A549 (cell line): ENCODE data around the gene SERPINA3. TPM values are rescaled to one million over a fixed set of nuclear protein-coding genes. Genes with fewer than 3 reads are reported as not detected.

Experiments used
- ATAC-seq, 2 experiments: fragments of 200-7000 bp in 1 of 2; fragments of >200 bp in 1 of 2; cut with Nextera tagmentation in 1 of 2; cut with Tn5 transposase in 1 of 2; 3 replicates each; pipeline versions ENCODE4 v1.8.0 to v1.9.1; 2018 to 2020; ENCODE audit warnings: mild to moderate bottlenecking in 1 of 2, moderate library complexity in 1 of 2
- CTCF ChIA-PET: fragments of 300-600 bp; sonication (Branson Sonifier 250); formaldehyde crosslinking; extraction: SDS; loops from one replicate; lab custom pipeline; 2021; ENCODE audit warnings: antibody characterized with exemption, inconsistent platforms; lab: Yijun Ruan, JAX
- POLR2A ChIA-PET: fragments of 350-600 bp; formaldehyde crosslinking; extraction: SDS; loops from one replicate; lab custom pipeline; 2021; ENCODE audit warnings: antibody characterized with exemption, inconsistent platforms; lab: Yijun Ruan, JAX
- DNase-seq, 2 experiments: peaks; one replicate each; pipeline versions ENCODE4 v3.0.0 to v3.0.0-alpha.2; 2011 to 2016; ENCODE audit warnings: low read depth in 1 of 2, low spot score in 1 of 2
- FAIRE-seq: peaks from 2 replicates; lab custom pipeline; 2011; peaks lifted over from hg19 to GRCh38; lab: Jason Lieb, UNC
- H3K27ac ChIP-seq, 2 experiments: fragments of >200 bp; sonication (Bioruptor Twin); formaldehyde crosslinking; 3 replicates each; pipeline ENCODE4 v1.5.1; 2016 to 2017
- H3K4me1 ChIP-seq: fragments of >200 bp; sonication (Bioruptor Twin); formaldehyde crosslinking; 3 replicates; pipeline ENCODE4 v1.6.1; 2016
- H3K4me2 ChIP-seq: fragments of >200 bp; sonication (Bioruptor Twin); formaldehyde crosslinking; 3 replicates; pipeline ENCODE4 v1.6.1; 2016
- H3K4me3 ChIP-seq: fragments of >200 bp; sonication (Bioruptor Twin); formaldehyde crosslinking; 3 replicates; pipeline ENCODE4 v1.5.1; 2016
- H3K9me3 ChIP-seq: fragments of >200 bp; sonication (Bioruptor Twin); formaldehyde crosslinking; 3 replicates; pipeline ENCODE4 v1.6.1; 2016
- BHLHE40 ChIP-seq: IDR thresholded peaks from 2 replicates; pipeline ENCODE4 v1.6.1; 2012; ENCODE audit warnings: low read depth, low read length, inconsistent platforms
- CHD2 ChIP-seq: fragments of 150-350 bp; IDR thresholded peaks from 2 replicates; pipeline ENCODE4 v1.6.1; 2014; ENCODE audit warnings: low read length; ENCODE audit not compliant: partially characterized antibody
- CTCF ChIP-seq: fragments of >200 bp; sonication (Bioruptor Twin); formaldehyde crosslinking; IDR thresholded peaks from 3 replicates; pipeline ENCODE4 v1.5.1; 2016
- EHF ChIP-seq: fragments of 250-450 bp; sonication (Bioruptor Pico); IDR thresholded peaks from 2 replicates; pipeline ENCODE4 v1.5.0; 2020; ENCODE audit warnings: mild to moderate bottlenecking
- ELK1 ChIP-seq: fragments of 150-350 bp; IDR thresholded peaks from 2 replicates; pipeline ENCODE4 v1.6.1; 2014; ENCODE audit warnings: low read depth, mild to moderate bottlenecking, low read length
- EP300 ChIP-seq, 2 experiments: fragments of >200 bp; sonication (Bioruptor Twin); formaldehyde crosslinking; IDR thresholded peaks; 2 replicates in 1 of 2; 3 replicates in 1 of 2; pipeline ENCODE4 v1.6.1; 2016 to 2017
- FOSB ChIP-seq: fragments of 250-450 bp; sonication (Bioruptor Pico); IDR thresholded peaks from 2 replicates; pipeline ENCODE4 v1.5.0; 2020; ENCODE audit warnings: mild to moderate bottlenecking, moderate library complexity
- FOSL2 ChIP-seq, 2 experiments: fragments of 450-650 bp in 1 of 2; fragments of >200 bp in 1 of 2; sonication (Bioruptor Twin) in 1 of 2; formaldehyde crosslinking; IDR thresholded peaks; 2 replicates each; pipeline versions ENCODE4 v1.5.0 to v1.6.1; 2016 to 2020; ENCODE audit warnings: mild to moderate bottlenecking in 1 of 2, moderate library complexity in 1 of 2
- HDAC2 ChIP-seq: fragments of 200-600 bp; sonication (generic); IDR thresholded peaks from 2 replicates; pipeline ENCODE4 v1.6.1; 2016
- HES2 ChIP-seq: fragments of >200 bp; sonication (Bioruptor Twin); formaldehyde crosslinking; IDR thresholded peaks from 2 replicates; pipeline ENCODE4 v1.6.1; 2016
- HOXA7 ChIP-seq: fragments of 250-450 bp; sonication (Bioruptor Pico); IDR thresholded peaks from 2 replicates; pipeline ENCODE4 v1.5.0; 2020; ENCODE audit warnings: mild to moderate bottlenecking, moderate library complexity
- HOXB13 ChIP-seq: fragments of 250-450 bp; sonication (Bioruptor Pico); IDR thresholded peaks from 2 replicates; pipeline ENCODE4 v1.5.0; 2020; ENCODE audit warnings: low read depth, mild to moderate bottlenecking, moderate library complexity
- JUNB ChIP-seq: fragments of >200 bp; sonication (Bioruptor Twin); formaldehyde crosslinking; IDR thresholded peaks from 2 replicates; pipeline ENCODE4 v1.6.1; 2016
- KDM1A ChIP-seq: fragments of 200-600 bp; sonication (generic); IDR thresholded peaks from 2 replicates; pipeline ENCODE4 v1.6.1; 2016; ENCODE audit warnings: low read depth, mild to moderate bottlenecking
- MAZ ChIP-seq: fragments of 150-350 bp; IDR thresholded peaks from 2 replicates; pipeline ENCODE4 v1.6.1; 2014; ENCODE audit warnings: antibody characterized with exemption, low read depth, low read length, borderline replicate concordance
- MYC ChIP-seq: IDR thresholded peaks from 2 replicates; pipeline ENCODE4 v1.6.1; 2012; ENCODE audit warnings: mild to moderate bottlenecking, inconsistent platforms, low read length, improper control_type of control experiment, borderline replicate concordance
- NR3C1 ChIP-seq: fragments of >200 bp; sonication (Bioruptor Twin); formaldehyde crosslinking; IDR thresholded peaks from 3 replicates; pipeline ENCODE4 v1.6.1; 2017
- PBX3 ChIP-seq: IDR thresholded peaks from 2 replicates; pipeline ENCODE4 v1.6.1; 2012
- POLR2A ChIP-seq: IDR thresholded peaks from 2 replicates; pipeline ENCODE4 v1.6.1; 2012; ENCODE audit warnings: mild to moderate bottlenecking, low read length
- RARB ChIP-seq: fragments of 250-450 bp; sonication (Bioruptor Pico); IDR thresholded peaks from 2 replicates; pipeline ENCODE4 v1.8.0; 2021; ENCODE audit warnings: mild to moderate bottlenecking, moderate library complexity
- RCOR1 ChIP-seq: fragments of 150-350 bp; IDR thresholded peaks from 2 replicates; pipeline ENCODE4 v1.6.1; 2014; ENCODE audit warnings: antibody characterized with exemption, low read length, low read depth
- RFX5 ChIP-seq: fragments of 450-650 bp; IDR thresholded peaks from 2 replicates; pipeline ENCODE4 v1.7.1; 2014; ENCODE audit warnings: antibody characterized with exemption, mild to moderate bottlenecking, moderate library complexity
- RNF2 ChIP-seq: fragments of 200-600 bp; sonication (generic); IDR thresholded peaks from 2 replicates; pipeline ENCODE4 v1.6.1; 2016; ENCODE audit warnings: low read depth, mild to moderate bottlenecking, antibody characterized with exemption, moderate library complexity, borderline replicate concordance
- SREBF2 ChIP-seq: fragments of 450-650 bp; IDR thresholded peaks from 2 replicates; pipeline ENCODE4 v1.6.1; 2014; ENCODE audit warnings: mild to moderate bottlenecking, moderate library complexity
- TP53 ChIP-seq: fragments of 250-450 bp; sonication (Bioruptor Pico); IDR thresholded peaks from 2 replicates; pipeline ENCODE4 v1.5.0; 2021; ENCODE audit warnings: mild to moderate bottlenecking, moderate library complexity
- USF2 ChIP-seq: fragments of 450-650 bp; IDR thresholded peaks from 2 replicates; pipeline ENCODE4 v1.6.1; 2014; ENCODE audit warnings: antibody characterized with exemption
- ZC3H11A ChIP-seq: fragments of 450-650 bp; IDR thresholded peaks from 2 replicates; pipeline ENCODE4 v1.6.1; 2014; ENCODE audit warnings: antibody characterized with exemption, mild to moderate bottlenecking
- ZNF302 ChIP-seq: fragments of 250-450 bp; sonication (Bioruptor Pico); IDR thresholded peaks from 2 replicates; pipeline ENCODE4 v1.9.0; 2021; ENCODE audit warnings: inconsistent platforms, mild to moderate bottlenecking, moderate library complexity
- ZSCAN20 ChIP-seq: fragments of 250-450 bp; sonication (Bioruptor Pico); IDR thresholded peaks from 2 replicates; pipeline ENCODE4 v1.8.0; 2022; ENCODE audit warnings: mild to moderate bottlenecking, moderate library complexity
- WGBS: methylation state at CpG from one replicate; pipeline ENCODE4 v1.1.6; 2017; ENCODE audit errors: missing lambda C conversion rate; 5-methylcytosine and 5-hydroxymethylcytosine counted together
- polyA plus RNA-seq, 4 experiments: library from polyadenylated mRNA; depleted of rRNA in 3 of 4; stranded (reverse); fragments of >200 nt; fragmentation: RNase III in 1 of 4; extraction: RNeasy Plus Mini Kit Qiagen cat#74134 plus additional on column Dnase treatment in 1 of 4; gene quantifications; 2 replicates in 3 of 4; 3 replicates in 1 of 4; pipeline ENCODE4 v1.2.3, GENCODE V29; 2011 to 2017

The SERPINA3 gene
- polyA plus RNA-seq, 2 of the 4 experiments (the other 2 are of a cell fraction), result 3.1 to 9.1 TPM

- Histone ChIP-seq H3K4me3 (no peak overlapping the region), H3K4me2 (no peak overlapping the region), H3K4me1 (peaks cover 5% of the 10 kb centered on the region; the same call in 2 of the 3 replicates), H3K27ac (no peak overlapping the region), H3K9me3 (no peaks in the 10 kb centered on the region)
- ChIA-PET POLR2A (no interaction called here), CTCF (interaction anchor here (0.9 to 1.8 kb wide), 6 partner anchors 10 to 49 kb away, joined by 3 to 8 read pairs (median 4); no protein-coding TSS in a partner anchor)
- no peak for TF ChIP-seq RARB
- no peak for TF ChIP-seq TP53
- no peak for TF ChIP-seq HOXA7
- no peak for TF ChIP-seq POLR2A
- no peak for TF ChIP-seq FOSL2 (IDR thresholded peaks at IDR 0.05)
- TF ChIP-seq FOSL2 (CRISPR knock-in tag; IDR thresholded peaks at IDR 0.05), result no peak
- TF ChIP-seq CTCF, result no peak
- no peak for TF ChIP-seq ZNF302 (CRISPR knock-in tag)
- no peak for TF ChIP-seq FOSB
- TF ChIP-seq CHD2, result no peak
- no peak for TF ChIP-seq RCOR1
- no peak for TF ChIP-seq NR3C1
- TF ChIP-seq KDM1A, result no peak
- TF ChIP-seq MYC, result no peak
- no peak for TF ChIP-seq USF2
- TF ChIP-seq HES2, result no peak
- no peak for TF ChIP-seq HDAC2
- no peak for TF ChIP-seq BHLHE40
- no peak for TF ChIP-seq JUNB
- WGBS, result 54% methylated on average over 8 of the region's 8 CpGs
- no peak for DNase-seq
- FAIRE-seq, result no peak
- ATAC-seq, result no peak
These were observed 48.2 kb downstream of the SERPINA3 start for GRCh38 chr14:94660306-94660946.

GRCh38 chr14:94663538-94663937 lies 51.3 kb downstream of the SERPINA3 start:
- no peak for FAIRE-seq

More at GRCh38 chr14:94663538-94663937, 51.3 kb downstream of the SERPINA3 start:
- Histone ChIP-seq H3K27ac (no peak overlapping the region), H3K9me3 (no peaks in the 10 kb centered on the region), H3K4me2 (no peak overlapping the region), H3K4me1 (peaks cover 6% of the 10 kb centered on the region; the same call in 2 of the 3 replicates), H3K4me3 (no peak overlapping the region)
- ATAC-seq (no peak), DNase-seq (no peak)
- CTCF ChIA-PET, result interaction anchor here (0.6 kb wide), 1 partner anchor 15 kb away, joined by 3 read pairs; no protein-coding TSS in a partner anchor
- POLR2A ChIA-PET, result no interaction called here
- no peak for TF ChIP-seq RCOR1
- TF ChIP-seq PBX3, result no peak
- no peak for TF ChIP-seq SREBF2
- no peak for TF ChIP-seq EHF (CRISPR knock-in tag)
- TF ChIP-seq TP53, result no peak
- no peak for TF ChIP-seq EP300 (IDR thresholded peaks at IDR 0.05)
- no peak for TF ChIP-seq ZC3H11A
- TF ChIP-seq CHD2, result no peak
- TF ChIP-seq KDM1A, result no peak
- no peak for TF ChIP-seq ZSCAN20 (CRISPR knock-in tag)
- TF ChIP-seq ELK1, result no peak
- TF ChIP-seq BHLHE40, result no peak
- no peak for TF ChIP-seq RFX5
- TF ChIP-seq FOSB, result no peak
- no peak for TF ChIP-seq MAZ
- no peak for TF ChIP-seq HOXB13 (CRISPR knock-in tag)
- TF ChIP-seq RNF2, result no peak
- 56% methylated on average over 2 of the region's 2 CpGs for WGBS
